GM18868 (cell line): Measurements from ENCODE around the gene HAVCR2.
A peak's percentile ranks its signal among the peaks of the same experiment; 100 is the strongest.
"Not testable (repeated sequence)": the region's sequence is repeated elsewhere in the genome, so short reads cannot be mapped to it uniquely, and the experiment has no call there.

Experiments
- ATAC-seq: cut with Tn5 transposase; IDR thresholded peaks from one replicate; pipeline ENCODE4 v1.9.1; 2021; ENCODE audit warnings: mild to moderate bottlenecking, moderate library complexity; ENCODE audit not compliant: unreplicated experiment

The HAVCR2 gene

DNA sequence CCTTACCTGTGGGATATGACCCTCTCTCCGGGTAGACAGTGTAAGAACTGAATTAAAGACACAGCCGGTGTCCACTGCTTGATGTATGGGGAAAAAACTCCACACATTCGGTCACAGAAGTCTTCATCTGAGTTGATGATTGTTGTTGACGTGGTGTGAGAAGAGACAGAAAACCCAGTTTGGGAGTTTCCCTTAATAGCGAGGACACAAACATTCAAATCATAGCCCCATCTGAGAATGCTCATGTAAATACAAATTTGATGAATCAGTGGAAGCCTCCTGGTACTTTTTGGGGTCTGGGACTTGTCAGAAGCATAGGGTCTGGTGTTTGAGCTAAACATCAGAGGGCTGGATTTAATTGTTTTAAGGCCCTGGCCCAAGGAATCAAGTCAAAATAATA is 60.9 kb downstream of the HAVCR2 start:
- ATAC-seq: peak; percentile 76

DNA sequence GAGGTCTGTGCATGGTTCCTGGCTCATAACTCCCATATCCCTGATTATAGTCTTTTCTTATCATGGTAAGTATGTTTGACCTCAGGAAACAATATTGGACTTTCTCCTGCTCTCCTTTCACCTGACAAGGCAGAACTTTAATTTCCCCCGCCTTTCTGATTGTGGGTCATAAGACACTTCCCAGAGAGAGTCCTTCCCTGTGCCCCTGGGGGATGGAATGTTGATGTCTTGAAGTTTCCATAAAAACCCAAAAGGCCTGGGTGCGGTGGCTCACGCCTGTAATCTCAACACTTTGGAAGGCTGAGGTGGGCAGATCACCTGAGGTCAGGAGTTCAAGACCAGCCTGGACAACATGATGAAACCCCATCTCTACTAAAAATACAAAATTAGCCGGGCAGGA is 61.8 kb downstream of the HAVCR2 start:
- not testable (repeated sequence) for ATAC-seq

DNA sequence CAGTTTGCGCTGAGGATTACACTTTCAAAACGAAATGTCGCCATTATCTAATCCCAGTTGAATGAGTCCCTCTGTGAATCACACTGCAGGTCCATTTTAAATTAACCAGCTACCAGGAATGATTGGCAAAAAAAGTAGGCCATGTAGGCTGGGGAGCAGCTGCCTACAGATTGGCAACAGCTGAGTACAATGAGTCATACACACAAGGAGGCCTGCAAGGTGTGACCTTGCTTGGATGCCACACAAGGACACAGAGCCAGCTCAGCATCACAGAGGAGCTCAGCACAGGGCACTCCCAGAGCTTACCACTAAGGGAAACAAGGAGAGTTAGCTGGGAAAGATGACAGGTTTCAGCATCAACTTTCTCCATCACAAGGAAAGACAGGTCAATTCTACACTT is 62.8 kb downstream of the HAVCR2 start:
- ATAC-seq: peak; percentile 32

DNA sequence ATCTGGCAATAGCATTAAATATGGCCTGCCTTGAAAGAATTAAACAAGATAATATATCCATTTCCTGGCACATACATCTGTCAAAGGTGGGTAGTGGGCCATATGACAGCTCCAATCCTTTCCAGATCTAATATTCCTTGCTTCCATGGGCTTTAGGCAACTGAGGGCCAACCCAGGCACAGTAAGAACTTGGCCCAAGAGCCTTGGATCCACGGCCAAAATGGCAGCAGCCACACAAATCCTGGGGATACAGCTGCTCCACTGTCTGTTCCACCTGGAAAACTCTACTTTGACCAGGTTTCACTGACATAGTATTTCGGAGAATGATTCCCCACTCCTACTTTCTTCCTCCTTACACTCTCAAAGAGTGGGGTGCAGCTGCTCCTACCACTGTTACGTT is 63.2 kb downstream of the HAVCR2 start:
- no peak for ATAC-seq

DNA sequence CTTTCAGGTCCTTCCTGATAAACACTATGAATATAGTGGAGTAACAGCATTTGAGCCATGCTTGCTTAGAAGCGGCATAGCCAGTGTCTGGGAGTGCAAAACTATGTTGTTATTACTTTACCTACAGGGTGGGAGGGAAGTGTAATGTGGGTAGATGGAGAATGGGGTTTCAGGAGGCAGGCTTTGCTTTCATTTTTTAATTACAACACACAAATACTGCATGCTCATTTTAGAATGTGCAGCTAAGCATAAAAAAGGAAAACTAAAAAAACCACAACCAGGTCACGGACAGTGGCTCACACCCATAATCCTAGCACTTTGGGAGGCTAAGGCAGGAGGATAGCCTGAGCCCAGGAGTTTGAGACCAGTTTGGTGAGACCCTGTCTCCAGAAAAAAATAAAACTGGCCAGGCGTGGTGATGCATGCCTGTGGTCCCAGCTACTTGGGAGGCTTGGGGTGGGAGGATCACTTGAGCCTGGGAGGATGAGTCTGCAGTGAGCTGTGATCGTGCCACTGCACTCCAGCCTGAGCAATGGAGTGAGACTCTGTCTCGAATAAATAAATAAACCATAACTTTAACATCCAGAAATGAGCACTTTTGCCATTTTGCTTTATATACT is 70.2 kb downstream of the HAVCR2 start:
- ATAC-seq: peak; percentile 73
